HepG2 (cell line): ENCODE measurements around the gene PHKG1. TPM values are rescaled to one million over a fixed set of nuclear protein-coding genes. Genes with fewer than 3 reads are reported as not detected.

Experiments
- BRF2 ChIP-seq: sonication (generic); formaldehyde crosslinking; IDR thresholded peaks from 2 replicates; pipeline ENCODE4 v1.8.1; 2022; ENCODE audit warnings: mild to moderate bottlenecking, missing genetic modification reagents
- DBP ChIP-seq: sonication (generic); formaldehyde crosslinking; IDR thresholded peaks from 2 replicates; pipeline ENCODE4 v1.4.0; 2020; ENCODE audit warnings: missing genetic modification reagents; ENCODE audit errors: not compliant biosample characterization
- FOSL2 ChIP-seq: sonication (generic); formaldehyde crosslinking; IDR thresholded peaks from 2 replicates; pipeline ENCODE4 v1.4.0; 2020; ENCODE audit warnings: missing genetic modification reagents
- HDAC6 ChIP-seq: fragments of 200-600 bp; sonication (generic); IDR thresholded peaks from 2 replicates; pipeline ENCODE4 v1.7.0; 2017; ENCODE audit warnings: mild to moderate bottlenecking, antibody characterized with exemption, low read length, low read depth
- IKZF4 ChIP-seq: sonication (generic); formaldehyde crosslinking; IDR thresholded peaks from 2 replicates; pipeline ENCODE4 v1.5.1; 2020; ENCODE audit warnings: borderline replicate concordance, mild to moderate bottlenecking, low read depth, missing genetic modification reagents; ENCODE audit errors: not compliant biosample characterization
- MATR3 ChIP-seq: sonication (generic); formaldehyde crosslinking; IDR thresholded peaks from 2 replicates; pipeline ENCODE4 v1.4.0; 2020; ENCODE audit warnings: missing genetic modification reagents
- ONECUT2 ChIP-seq: sonication (generic); formaldehyde crosslinking; IDR thresholded peaks from 2 replicates; pipeline ENCODE4 v1.4.0; 2020; ENCODE audit warnings: missing genetic modification reagents
- PRPF4 ChIP-seq: fragments of 200-400 bp; formaldehyde crosslinking; IDR thresholded peaks from 2 replicates; pipeline ENCODE4 v1.6.1; 2016; ENCODE audit warnings: low read length, low read depth; ENCODE audit not compliant: poor library complexity, severe bottlenecking
- U2AF1 ChIP-seq: fragments of 200-400 bp; formaldehyde crosslinking; optimal IDR thresholded peaks from 2 replicates; pipeline ENCODE3; 2017; ENCODE audit warnings: mild to moderate bottlenecking, low read depth, low read length
- ZNF274 ChIP-seq: sonication (generic); formaldehyde crosslinking; IDR thresholded peaks from 2 replicates; pipeline ENCODE4 v1.5.1; 2020; ENCODE audit warnings: mild to moderate bottlenecking, missing genetic modification reagents
- ZNF34 ChIP-seq: sonication (generic); formaldehyde crosslinking; IDR thresholded peaks from 2 replicates; pipeline ENCODE4 v1.4.0; 2020; ENCODE audit warnings: mild to moderate bottlenecking, missing genetic modification reagents, borderline replicate concordance
- ZNF446 ChIP-seq: sonication (generic); formaldehyde crosslinking; IDR thresholded peaks from 2 replicates; pipeline ENCODE4 v1.5.0; 2020; ENCODE audit warnings: mild to moderate bottlenecking, missing genetic modification reagents
- ZNF614 ChIP-seq: IDR thresholded peaks from 2 replicates; pipeline ENCODE4 v1.6.1; 2018; ENCODE audit warnings: missing biosample characterization, missing genetic modification reagents, inconsistent platforms, borderline replicate concordance
- ZNF790 ChIP-seq: sonication (generic); formaldehyde crosslinking; IDR thresholded peaks from 2 replicates; pipeline ENCODE4 v1.8.0; 2022; ENCODE audit warnings: missing genetic modification reagents, mild to moderate bottlenecking, borderline replicate concordance
- ZNF792 ChIP-seq: IDR thresholded peaks from 2 replicates; pipeline ENCODE4 v1.6.1; 2016
- polyA plus RNA-seq, 8 experiments: library from polyadenylated mRNA; depleted of rRNA in 3 of 8; stranded (reverse) in 7 of 8; unstranded in 1 of 8; fragments of >200 nt; fragmentation: Illumina TruSeq in 4 of 8; extraction: Trizol in 4 of 8; gene quantifications; 2 replicates each; pipeline versions ENCODE4 v1.2.1 to v1.2.3, GENCODE V29; 2011 to 2016; ENCODE audit warnings: low read depth in 4 of 8, missing spikeins in 1 of 8, mixed read lengths in 1 of 8; ENCODE audit not compliant: insufficient read depth in 1 of 8
- total RNA-seq, 5 experiments: library from RNA; depleted of rRNA; stranded (reverse); fragments of >200 nt; fragmentation: Illumina TruSeq; extraction: Trizol; gene quantifications; 2 replicates each; pipeline ENCODE4 v1.2.3, GENCODE V29; 2016; ENCODE audit warnings: low read depth in 1 of 5
- TF ChIP-seq, protein P1 (sequence below), 2 experiments: sonication (generic) in 1 of 2; formaldehyde crosslinking in 1 of 2; IDR thresholded peaks; 2 replicates each; pipeline versions ENCODE4 v1.5.1 to v1.6.1; 2011 to 2020; ENCODE audit warnings: borderline replicate concordance in 1 of 2, low read depth in 1 of 2, low read length in 1 of 2, mild to moderate bottlenecking in 1 of 2, missing genetic modification reagents in 1 of 2, moderate library complexity in 1 of 2
- TF ChIP-seq, protein P2 (sequence below), 2 experiments: fragments of 450-650 bp in 1 of 2; sonication (generic) in 1 of 2; formaldehyde crosslinking; IDR thresholded peaks; 2 replicates each; pipeline versions ENCODE4 v1.5.0 to v1.8.0; 2020 to 2022; ENCODE audit warnings: mild to moderate bottlenecking in 1 of 2, missing genetic modification reagents in 1 of 2

PHKG1 gene
- total and polyA plus RNA-seq, 2 of the 13 experiments (the other 11 are each of a cell fraction or from before 2014, with no cell fraction given) = 0.44 to 0.71 TPM

GRCh38 chr7:56115852-56116538 is 23.2 kb upstream of the PHKG1 start, which contains the start of gene NUPR2 (continued):
- TF ChIP-seq IKZF4 (CRISPR knock-in tag) = no peak
- TF ChIP-seq FOSL2 (CRISPR knock-in tag) = no peak
- TF ChIP-seq ZNF34 (CRISPR knock-in tag) = no peak
- no peak for TF ChIP-seq ZNF790 (CRISPR knock-in tag)
- no peak for TF ChIP-seq MATR3 (CRISPR knock-in tag)
- no peak for TF ChIP-seq PRPF4
- TF ChIP-seq ZNF446 (CRISPR knock-in tag) = no peak
- TF ChIP-seq ZNF792 (CRISPR knock-in tag) = no peak
- TF ChIP-seq U2AF1 = no peak
- no peak for TF ChIP-seq ZNF614 (CRISPR knock-in tag)
- TF ChIP-seq, protein P1, sequence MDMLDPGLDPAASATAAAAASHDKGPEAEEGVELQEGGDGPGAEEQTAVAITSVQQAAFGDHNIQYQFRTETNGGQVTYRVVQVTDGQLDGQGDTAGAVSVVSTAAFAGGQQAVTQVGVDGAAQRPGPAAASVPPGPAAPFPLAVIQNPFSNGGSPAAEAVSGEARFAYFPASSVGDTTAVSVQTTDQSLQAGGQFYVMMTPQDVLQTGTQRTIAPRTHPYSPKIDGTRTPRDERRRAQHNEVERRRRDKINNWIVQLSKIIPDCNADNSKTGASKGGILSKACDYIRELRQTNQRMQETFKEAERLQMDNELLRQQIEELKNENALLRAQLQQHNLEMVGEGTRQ (IDR thresholded peaks at IDR 0.05; ENCODE audit: low read depth, low read length) = no peak
- TF ChIP-seq, protein P1 (CRISPR knock-in tag; IDR thresholded peaks at IDR 0.05; ENCODE audit: borderline replicate concordance) = no peak
- TF ChIP-seq DBP (CRISPR knock-in tag) = no peak
- TF ChIP-seq ZNF274 = no peak
- TF ChIP-seq BRF2 = no peak
- TF ChIP-seq, protein P2, sequence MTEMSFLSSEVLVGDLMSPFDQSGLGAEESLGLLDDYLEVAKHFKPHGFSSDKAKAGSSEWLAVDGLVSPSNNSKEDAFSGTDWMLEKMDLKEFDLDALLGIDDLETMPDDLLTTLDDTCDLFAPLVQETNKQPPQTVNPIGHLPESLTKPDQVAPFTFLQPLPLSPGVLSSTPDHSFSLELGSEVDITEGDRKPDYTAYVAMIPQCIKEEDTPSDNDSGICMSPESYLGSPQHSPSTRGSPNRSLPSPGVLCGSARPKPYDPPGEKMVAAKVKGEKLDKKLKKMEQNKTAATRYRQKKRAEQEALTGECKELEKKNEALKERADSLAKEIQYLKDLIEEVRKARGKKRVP (CRISPR knock-in tag; IDR thresholded peaks at IDR 0.05) = no peak
- TF ChIP-seq HDAC6 = no peak
- TF ChIP-seq ONECUT2 (CRISPR knock-in tag) = no peak
